Naive thymus-derived CD4-positive, alpha-beta T cell (primary cell): ENCODE data around the gene KHDRBS2. TPM values are rescaled to one million over a fixed set of nuclear protein-coding genes. Genes with fewer than 3 reads are reported as not detected.

Source experiments
- ATAC-seq: fragments of 150-1000 bp; cut with Tn5 transposase; 2 replicates; pipeline ENCODE4 v1.10.0; 2021; ENCODE audit warnings: mild to moderate bottlenecking, moderate library complexity
- CTCF ChIA-PET: fragments of 350-600 bp; sonication (Branson Sonifier 250); formaldehyde crosslinking; loops from one replicate; lab custom pipeline; 2021; ENCODE audit warnings: antibody characterized with exemption; lab: Charles Lee
- POLR2A ChIA-PET: fragments of 350-600 bp; sonication (Branson Sonifier 250); formaldehyde crosslinking; loops from one replicate; lab custom pipeline; 2021; ENCODE audit warnings: antibody characterized with exemption, inconsistent platforms; lab: Charles Lee
- DNase-seq, 9 donors: peaks; one replicate each; pipeline versions ENCODE4 v3.0.0 to v3.0.0-alpha.2; 2020 to 2022; ENCODE audit warnings: mixed read lengths in 1 of 9
- H3K27ac ChIP-seq: one replicate; pipeline ENCODE4 v1.7.0; 2013; ENCODE audit warnings: mild to moderate bottlenecking, low read depth, low read length, moderate library complexity
- H3K27me3 ChIP-seq, 2 donors: one replicate each; pipeline ENCODE4 v1.7.0; 2013; ENCODE audit warnings: low read length in 2 of 2, mild to moderate bottlenecking in 2 of 2, moderate library complexity in 2 of 2; ENCODE audit not compliant: control insufficient read depth in 2 of 2, insufficient read depth in 2 of 2
- H3K36me3 ChIP-seq, 3 experiments: 1 replicate in 2 of 3; 2 replicates in 1 of 3; pipeline ENCODE4 v1.7.0; 2013; ENCODE audit warnings: low read length in 3 of 3, mild to moderate bottlenecking in 3 of 3, moderate library complexity in 1 of 3; ENCODE audit not compliant: insufficient read depth in 3 of 3, control insufficient read depth in 2 of 3
- H3K4me1 ChIP-seq, 2 donors: one replicate each; pipeline ENCODE4 v1.7.0; 2013; ENCODE audit warnings: low read length in 2 of 2, mild to moderate bottlenecking in 2 of 2, moderate library complexity in 1 of 2; ENCODE audit not compliant: control insufficient read depth in 2 of 2, insufficient read depth in 2 of 2
- H3K4me3 ChIP-seq: 2 replicates; pipeline ENCODE4 v1.7.0; 2013; ENCODE audit warnings: mild to moderate bottlenecking, low read length
- H3K9me3 ChIP-seq, 3 experiments: 1 replicate in 2 of 3; 2 replicates in 1 of 3; pipeline ENCODE4 v1.7.0; 2013; ENCODE audit warnings: low read length in 3 of 3; ENCODE audit not compliant: control insufficient read depth in 2 of 3
- H3K27ac Mint-ChIP-seq, 9 donors: one replicate each; pipeline ENCODE4 v1.8.0; 2020 to 2022; ENCODE audit warnings: mixed read lengths in 9 of 9, mild to moderate bottlenecking in 8 of 9, moderate library complexity in 5 of 9, inconsistent platforms in 2 of 9
- H3K27me3 Mint-ChIP-seq, 5 donors: one replicate each; pipeline ENCODE4 v1.8.0; 2021 to 2022; ENCODE audit warnings: mixed read lengths in 5 of 5, mild to moderate bottlenecking in 1 of 5
- H3K36me3 Mint-ChIP-seq, 5 donors: one replicate each; pipeline ENCODE4 v1.8.0; 2020 to 2022; ENCODE audit warnings: mixed read lengths in 5 of 5, mild to moderate bottlenecking in 3 of 5, inconsistent platforms in 1 of 5
- H3K4me1 Mint-ChIP-seq, 7 donors: one replicate each; pipeline ENCODE4 v1.8.0; 2020 to 2022; ENCODE audit warnings: mixed read lengths in 7 of 7, mild to moderate bottlenecking in 3 of 7, inconsistent platforms in 1 of 7
- H3K4me3 Mint-ChIP-seq, 10 donors: one replicate each; pipeline ENCODE4 v1.8.0; 2020 to 2022; ENCODE audit warnings: mild to moderate bottlenecking in 10 of 10, mixed read lengths in 10 of 10, moderate library complexity in 6 of 10, inconsistent platforms in 2 of 10
- H3K9me3 Mint-ChIP-seq, 11 donors: one replicate each; pipeline ENCODE4 v1.8.0; 2020 to 2022; ENCODE audit warnings: mixed read lengths in 11 of 11, mild to moderate bottlenecking in 4 of 11, inconsistent platforms in 1 of 11, moderate library complexity in 1 of 11
- intact Hi-C, 2 donors: fragments of 100-400 bp; cut with micrococcal nuclease; formaldehyde crosslinking; loops; one replicate each; pipeline ENCODE4 v1.15.1; 2023
- polyA plus RNA-seq, 2 donors: library from polyadenylated mRNA; unstranded; fragments of 300-500 nt; fragmentation: Illumina TruSeq; gene quantifications; one replicate each; pipeline ENCODE4 v1.2.3, GENCODE V29; 2021
- total RNA-seq, 6 experiments: library from RNA in 5 of 6; stranded (reverse) in 5 of 6; gene quantifications; 1 replicate in 5 of 6; 2 replicates in 1 of 6; pipeline ENCODE4 v1.2.3 and lab custom pipeline; 2021 to 2026

Gene KHDRBS2
- total and polyA plus RNA-seq, 7 experiments from 2014 or later = 0.37 TPM; not detected in 6

DNA sequence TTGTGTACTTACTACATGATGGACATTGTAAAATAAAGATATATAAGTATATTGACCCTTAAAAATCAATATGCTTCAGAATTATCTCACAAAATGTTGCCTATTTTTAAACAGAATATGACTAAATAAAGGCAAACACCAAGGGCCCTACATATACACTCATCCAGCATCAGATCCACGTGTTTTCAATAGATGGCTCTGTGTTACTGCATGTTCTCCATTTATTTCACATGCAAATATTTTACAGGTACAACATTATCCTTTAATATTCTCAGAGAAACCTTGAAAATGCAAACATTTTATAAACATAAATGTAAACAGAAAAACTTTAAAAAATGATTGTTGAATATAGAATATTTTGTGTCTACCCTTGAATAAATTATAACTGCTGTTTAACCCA is 2.9 kb upstream of the KHDRBS2 start:
- Histone ChIP-seq H3K4me3 (no peak overlapping the region), H3K27me3 (no peaks in the 10 kb centered on the region), H3K36me3 (no peaks in the 10 kb centered on the region), H3K4me1 (no peaks in the 10 kb centered on the region), H3K9me3 (no peaks in the 10 kb centered on the region), H3K27ac (no peak overlapping the region)
- intact Hi-C loops = no loop called here
- Mint-ChIP-seq H3K4me1 (peaks cover 0 to 5% (median 0%) of the 10 kb centered on the region in 7 donors), H3K27ac (no peak overlapping the region), H3K4me3 (no peak overlapping the region), H3K27me3 (peaks cover 7 to 23% (median 16%) of the 10 kb centered on the region in 5 donors), H3K9me3 (peaks cover 0 to 23% (median 4%) of the 10 kb centered on the region in 11 donors), H3K36me3 (peaks cover 0 to 5% (median 0%) of the 10 kb centered on the region in 5 donors)
- ChIA-PET CTCF (no interaction called here), POLR2A (no interaction called here)
- ATAC-seq = no peak
- DNase-seq = no peak

DNA sequence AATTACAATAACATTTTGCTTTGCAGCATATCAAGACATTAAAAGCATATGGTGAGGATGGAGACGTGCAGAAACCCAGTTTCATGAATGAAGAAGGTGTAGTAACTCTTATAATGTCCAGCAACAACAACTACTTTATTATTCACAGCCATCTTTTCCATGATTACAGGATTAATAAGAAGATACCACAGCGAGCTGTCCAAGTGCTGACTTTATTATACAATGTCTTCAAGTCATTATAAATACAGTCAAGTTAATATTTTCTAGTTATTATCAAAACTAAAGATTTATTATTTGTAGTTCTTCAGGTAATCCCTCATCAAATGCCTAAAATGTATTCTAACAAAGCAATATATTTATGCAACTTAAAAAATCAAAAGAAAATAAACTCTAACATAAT is 2.5 kb upstream of the KHDRBS2 start:
- no peak for ATAC-seq
- ChIA-PET CTCF (no interaction called here), POLR2A (no interaction called here)
- Mint-ChIP-seq H3K4me1 (peaks cover 0 to 5% (median 0%) of the 10 kb centered on the region in 7 donors), H3K27me3 (peaks cover 7 to 23% (median 18%) of the 10 kb centered on the region in 5 donors), H3K4me3 (no peak overlapping the region), H3K27ac (no peak overlapping the region), H3K36me3 (peaks cover 0 to 5% (median 0%) of the 10 kb centered on the region in 5 donors), H3K9me3 (peaks cover 0 to 20% (median 4%) of the 10 kb centered on the region in 11 donors)
- Histone ChIP-seq H3K4me3 (no peak overlapping the region), H3K36me3 (no peaks in the 10 kb centered on the region), H3K4me1 (no peaks in the 10 kb centered on the region), H3K27ac (no peak overlapping the region), H3K9me3 (no peaks in the 10 kb centered on the region), H3K27me3 (no peaks in the 10 kb centered on the region)
- intact Hi-C loops = no loop called here
- no peak for DNase-seq

DNA sequence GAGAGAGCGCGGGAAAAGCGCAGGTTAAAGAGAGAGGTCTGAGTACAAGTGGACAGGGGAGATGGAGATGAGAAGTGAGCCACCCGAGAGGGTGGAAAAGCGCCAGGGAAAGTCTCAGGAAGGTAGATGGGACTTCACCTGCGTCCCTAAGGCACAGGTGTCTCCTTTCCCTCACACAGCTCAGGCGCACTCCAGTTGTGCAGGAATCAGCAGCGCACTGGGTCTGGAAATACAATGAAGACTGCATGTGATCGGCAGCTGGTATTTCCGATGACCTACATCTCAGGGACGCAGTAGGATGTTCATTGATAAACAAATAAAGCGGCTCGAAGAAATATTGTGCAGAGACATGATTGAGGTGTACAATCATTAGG is 432 bp upstream of the KHDRBS2 start:
- ATAC-seq = no peak
- ChIA-PET CTCF (no interaction called here), POLR2A (no interaction called here)
- Mint-ChIP-seq H3K27ac (no peak overlapping the region), H3K4me3 (peak overlapping the region in 2 of 10 donors; percentile 36 to 55), H3K9me3 (peaks cover 0 to 8% (median 2%) of the 10 kb centered on the region in 11 donors), H3K4me1 (peaks cover 0 to 5% (median 0%) of the 10 kb centered on the region in 7 donors), H3K36me3 (peaks cover 0 to 5% (median 0%) of the 10 kb centered on the region in 5 donors), H3K27me3 (peaks cover 7 to 23% (median 18%) of the 10 kb centered on the region in 5 donors)
- Histone ChIP-seq H3K27me3 (no peaks in the 10 kb centered on the region), H3K27ac (no peak overlapping the region), H3K4me1 (no peaks in the 10 kb centered on the region), H3K4me3 (no peak overlapping the region), H3K9me3 (no peaks in the 10 kb centered on the region), H3K36me3 (no peaks in the 10 kb centered on the region)
- intact Hi-C loops = no loop called here
- peak in 1 of 9 donors; percentile 4 for DNase-seq

DNA sequence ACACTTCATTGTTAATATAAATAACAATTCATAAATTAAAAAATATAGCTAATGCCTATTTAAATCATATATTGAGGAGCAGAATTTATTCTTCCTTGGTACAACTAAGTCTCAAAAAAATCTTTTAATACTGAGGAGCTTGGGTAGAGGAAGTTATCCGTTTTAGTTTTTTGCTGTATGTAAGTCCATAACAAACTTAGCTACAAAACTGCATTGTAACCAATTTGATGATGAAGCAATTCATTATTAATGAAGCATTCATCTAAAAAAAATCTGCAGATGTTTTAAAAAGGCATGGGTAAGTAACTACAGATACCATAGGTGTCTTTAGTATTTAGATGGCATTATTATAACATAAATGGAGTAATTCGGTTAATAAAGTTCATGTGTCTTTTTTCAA is 1.3 kb downstream of the KHDRBS2 start:
- ChIA-PET CTCF (no interaction called here), POLR2A (no interaction called here)
- Mint-ChIP-seq H3K4me1 (peaks cover 0 to 5% (median 0%) of the 10 kb centered on the region in 7 donors), H3K27me3 (peaks cover 7 to 23% (median 18%) of the 10 kb centered on the region in 5 donors), H3K9me3 (peaks cover 0 to 8% (median 2%) of the 10 kb centered on the region in 11 donors), H3K4me3 (no peak overlapping the region), H3K27ac (no peak overlapping the region), H3K36me3 (peaks cover 0 to 5% (median 0%) of the 10 kb centered on the region in 5 donors)
- no peak for ATAC-seq
- Histone ChIP-seq H3K27me3 (no peaks in the 10 kb centered on the region), H3K36me3 (no peaks in the 10 kb centered on the region), H3K9me3 (no peaks in the 10 kb centered on the region), H3K27ac (no peak overlapping the region), H3K4me1 (no peaks in the 10 kb centered on the region), H3K4me3 (no peak overlapping the region)
- no peak for DNase-seq
- intact Hi-C loops = no loop called here

DNA sequence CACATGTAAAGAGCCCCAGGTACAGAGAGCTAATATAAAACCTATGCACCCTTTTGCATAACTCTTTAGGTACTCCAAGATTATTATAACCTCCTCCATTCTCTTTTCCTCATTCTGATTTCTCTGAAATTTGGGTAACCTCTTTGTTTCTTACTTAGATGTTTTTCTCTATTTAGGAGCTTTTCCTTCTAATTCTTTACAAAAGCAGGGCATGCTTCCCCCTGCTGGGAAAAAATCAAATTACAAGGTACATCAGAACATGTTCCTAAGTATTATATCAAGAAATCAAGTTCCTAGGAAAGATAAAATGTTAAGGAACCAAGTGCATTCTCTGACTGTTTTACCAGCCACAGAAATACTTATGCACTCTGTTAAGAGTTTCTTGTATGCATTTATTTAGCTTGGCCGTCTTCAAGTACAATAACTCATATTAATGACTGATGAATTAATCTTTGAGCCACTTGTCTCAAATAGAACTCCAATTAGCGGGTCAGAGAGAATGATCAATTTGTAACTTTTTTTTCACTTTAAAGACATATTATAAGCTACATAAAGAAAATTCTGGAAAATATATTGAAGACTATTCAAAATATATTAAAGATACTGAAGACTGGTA is 2.1 kb downstream of the KHDRBS2 start:
- ATAC-seq = no peak
- H3K4me3 ChIP-seq = no peak overlapping the region
- ChIA-PET CTCF (no interaction called here), POLR2A (no interaction called here)
- no peak for DNase-seq
- H3K9me3 Mint-ChIP-seq = peaks cover 0 to 8% (median 2%) of the 10 kb centered on the region in 11 donors
- H3K9me3 ChIP-seq = no peaks in the 10 kb centered on the region
- peaks cover 7 to 23% (median 18%) of the 10 kb centered on the region in 5 donors for H3K27me3 Mint-ChIP-seq
- no peak overlapping the region for H3K27ac ChIP-seq
- H3K36me3 Mint-ChIP-seq = peaks cover 0 to 5% (median 0%) of the 10 kb centered on the region in 5 donors
- H3K36me3 ChIP-seq = no peaks in the 10 kb centered on the region
- H3K4me3 Mint-ChIP-seq = no peak overlapping the region
- peaks cover 0 to 5% (median 0%) of the 10 kb centered on the region in 7 donors for H3K4me1 Mint-ChIP-seq
- intact Hi-C loops = no loop called here
- H3K27me3 ChIP-seq = no peaks in the 10 kb centered on the region
- H3K27ac Mint-ChIP-seq = no peak overlapping the region
- H3K4me1 ChIP-seq = no peaks in the 10 kb centered on the region

DNA sequence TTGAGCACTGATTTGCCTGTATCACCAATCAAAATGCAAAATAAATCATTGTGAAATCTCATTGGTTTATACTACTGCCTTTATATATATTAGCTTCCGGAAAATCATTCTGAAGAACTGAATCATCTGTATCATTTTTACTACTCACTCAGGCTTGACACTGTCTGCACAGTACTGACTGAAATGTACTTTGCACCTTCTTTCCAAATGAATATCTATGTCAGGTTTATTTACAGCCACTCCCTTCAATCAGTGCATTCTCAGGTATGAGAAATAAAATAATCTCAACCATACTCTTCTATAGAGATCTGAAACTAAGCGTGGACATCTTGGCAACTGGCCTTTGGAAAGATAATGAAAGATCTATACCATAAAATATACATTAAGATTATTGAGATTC is 2.7 kb downstream of the KHDRBS2 start:
- no peak overlapping the region for H3K27ac ChIP-seq
- peaks cover 0 to 5% (median 0%) of the 10 kb centered on the region in 7 donors for H3K4me1 Mint-ChIP-seq
- H3K4me3 ChIP-seq = no peak overlapping the region
- H3K27me3 ChIP-seq = no peaks in the 10 kb centered on the region
- POLR2A ChIA-PET = no interaction called here
- H3K27ac Mint-ChIP-seq = no peak overlapping the region
- no peak for ATAC-seq
- peaks cover 7 to 23% (median 18%) of the 10 kb centered on the region in 5 donors for H3K27me3 Mint-ChIP-seq
- no peaks in the 10 kb centered on the region for H3K4me1 ChIP-seq
- no peak overlapping the region for H3K4me3 Mint-ChIP-seq
- no peaks in the 10 kb centered on the region for H3K36me3 ChIP-seq
- peaks cover 0 to 8% (median 2%) of the 10 kb centered on the region in 11 donors for H3K9me3 Mint-ChIP-seq
- no peaks in the 10 kb centered on the region for H3K9me3 ChIP-seq
- no peak for DNase-seq
- CTCF ChIA-PET = no interaction called here
- H3K36me3 Mint-ChIP-seq = peaks cover 0 to 5% (median 0%) of the 10 kb centered on the region in 5 donors
- intact Hi-C loops = no loop called here

DNA sequence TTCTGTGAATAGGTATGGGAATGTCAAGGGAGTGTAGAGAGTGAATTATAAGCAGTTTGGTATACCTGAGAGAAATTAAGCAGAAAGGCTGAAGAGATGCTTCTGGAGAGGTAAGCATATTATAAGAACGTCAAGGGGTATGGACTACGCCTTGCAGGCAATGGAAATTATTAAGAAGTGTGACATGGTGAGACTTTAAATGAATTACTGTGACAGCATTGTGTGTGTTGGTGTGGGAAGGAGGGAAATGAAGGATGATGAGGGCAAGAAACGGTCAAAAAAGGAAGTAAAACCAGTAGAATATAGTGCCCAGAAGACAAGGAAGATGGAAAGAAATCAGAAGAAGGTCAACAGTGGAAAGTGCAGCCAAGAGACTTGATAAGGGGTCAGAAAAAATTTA is 5.9 kb downstream of the KHDRBS2 start:
- no peak overlapping the region for H3K27ac ChIP-seq
- POLR2A ChIA-PET = no interaction called here
- no peak overlapping the region for H3K4me3 ChIP-seq
- Mint-ChIP-seq H3K4me1 (no peaks in the 10 kb centered on the region), H3K27me3 (peaks cover 1 to 7% (median 2%) of the 10 kb centered on the region in 5 donors), H3K27ac (no peak overlapping the region), H3K4me3 (no peak overlapping the region), H3K36me3 (no peaks in the 10 kb centered on the region), H3K9me3 (peaks cover 0 to 1% (median 0%) of the 10 kb centered on the region in 11 donors)
- H3K36me3 ChIP-seq = no peaks in the 10 kb centered on the region
- no peaks in the 10 kb centered on the region for H3K9me3 ChIP-seq
- intact Hi-C loops = no loop called here
- ATAC-seq (no peak), DNase-seq (no peak)
- CTCF ChIA-PET = no interaction called here
- no peaks in the 10 kb centered on the region for H3K27me3 ChIP-seq
- H3K4me1 ChIP-seq = no peaks in the 10 kb centered on the region
